Fibroblast of lung (primary cell): ENCODE measurements around the gene SAMD8.

ENCODE experiments used
- CTCF ChIP-seq, 2 donors: IDR thresholded peaks in 1 of 2; conservative IDR thresholded peaks in 1 of 2; 1 replicate in 1 of 2; 2 replicates in 1 of 2; pipeline ENCODE4 v1.5.1; 2011 to 2012; ENCODE audit warnings: low read length in 2 of 2, control low read depth in 1 of 2, inconsistent platforms in 1 of 2, low read depth in 1 of 2, mild to moderate bottlenecking in 1 of 2
- EZH2 ChIP-seq: IDR thresholded peaks from 2 replicates; pipeline ENCODE4 v1.5.1; 2012; ENCODE audit warnings: low read length, control low read depth, mild to moderate bottlenecking; ENCODE audit errors: missing control alignments

- no peak for TF ChIP-seq EZH2
- TF ChIP-seq CTCF (conservative IDR thresholded peaks at IDR 0.05 in 1 of 2, IDR thresholded peaks at IDR 0.05 in 1 of 2; ENCODE audit: low read depth in 1 of 2, low read length in 2 of 2): no peak
Observed at GRCh38 chr10:75067272-75067671, 44.2 kb upstream of the SAMD8 start.
